Smooth muscle cell (in vitro differentiated cells): ENCODE data around the gene EPM2AIP1. TPM values are rescaled to one million over a fixed set of nuclear protein-coding genes. Genes with fewer than 3 reads are reported as not detected.

Experiments used
- DNase-seq: peaks from one replicate; lab custom pipeline; 2025; ENCODE audit not compliant: unreplicated experiment; lab: John Stamatoyannopoulos, UW
- H2AFZ ChIP-seq: fragments of 200-600 bp; sonication (generic); 2 replicates; pipeline ENCODE4 v1.6.0; 2016; ENCODE audit warnings: antibody characterized with exemption, low read depth, mild to moderate bottlenecking
- H3F3A ChIP-seq: fragments of 200-600 bp; sonication (generic); 2 replicates; pipeline ENCODE4 v1.6.0; 2017; ENCODE audit warnings: antibody characterized with exemption, low read depth
- H3K27ac ChIP-seq: fragments of 200-600 bp; sonication (generic); 2 replicates; pipeline ENCODE4 v1.5.1; 2016; ENCODE audit warnings: low read depth, mild to moderate bottlenecking
- H3K27me3 ChIP-seq: fragments of 200-600 bp; sonication (generic); 2 replicates; pipeline ENCODE4 v1.6.1; 2016; ENCODE audit warnings: low read depth, mild to moderate bottlenecking
- H3K36me3 ChIP-seq: fragments of 200-600 bp; sonication (generic); 2 replicates; pipeline ENCODE4 v1.5.1; 2016; ENCODE audit warnings: low read depth
- H3K4me1 ChIP-seq: fragments of 200-600 bp; sonication (generic); 2 replicates; pipeline ENCODE4 v1.5.1; 2016; ENCODE audit warnings: low read depth
- H3K4me2 ChIP-seq: fragments of 200-600 bp; sonication (generic); 2 replicates; pipeline ENCODE4 v1.6.0; 2016; ENCODE audit warnings: mild to moderate bottlenecking
- H3K4me3 ChIP-seq: fragments of 200-600 bp; sonication (generic); 2 replicates; pipeline ENCODE4 v1.5.1; 2016; ENCODE audit warnings: mild to moderate bottlenecking
- H3K79me2 ChIP-seq: fragments of 200-600 bp; sonication (generic); 2 replicates; pipeline ENCODE4 v1.6.0; 2016; ENCODE audit warnings: low read depth, mild to moderate bottlenecking
- H3K9ac ChIP-seq: fragments of 200-600 bp; sonication (generic); 2 replicates; pipeline ENCODE4 v1.6.0; 2016; ENCODE audit warnings: low read depth
- H3K9me3 ChIP-seq: fragments of 200-600 bp; sonication (generic); replicated peaks from 2 replicates; pipeline ENCODE4 v1.5.1; 2016; ENCODE audit warnings: low read depth
- H4K20me1 ChIP-seq: fragments of 200-600 bp; sonication (generic); 2 replicates; pipeline ENCODE4 v1.6.0; 2016; ENCODE audit warnings: low read depth
- WGBS: methylation state at CpG from one replicate; pipeline ENCODE4 v1.1.7; 2016; ENCODE audit warnings: low lambda C conversion rate; 5-methylcytosine and 5-hydroxymethylcytosine counted together
- polyA plus RNA-seq: library from polyadenylated mRNA; unstranded; fragments of >200 nt; fragmentation: Nextera tagmentation; extraction: Ambion mirVana; gene quantifications from 2 replicates; pipeline ENCODE4 v1.2.1, GENCODE V29; 2016
- total RNA-seq: library from RNA; depleted of rRNA; stranded (reverse); fragments of >200 nt; gene quantifications from 2 replicates; pipeline ENCODE4 v1.2.3, GENCODE V29; 2014
- TF ChIP-seq, protein P1 (sequence below): fragments of 200-600 bp; sonication (generic); IDR thresholded peaks from 2 replicates; pipeline ENCODE4 v1.5.1; 2017; ENCODE audit warnings: borderline replicate concordance, mild to moderate bottlenecking, antibody characterized with exemption; ENCODE audit not compliant: insufficient read depth, poor library complexity, severe bottlenecking

Gene EPM2AIP1
- total and polyA plus RNA-seq, 2 experiments from 2014 or later: 6.5 to 18.6 TPM

DNA sequence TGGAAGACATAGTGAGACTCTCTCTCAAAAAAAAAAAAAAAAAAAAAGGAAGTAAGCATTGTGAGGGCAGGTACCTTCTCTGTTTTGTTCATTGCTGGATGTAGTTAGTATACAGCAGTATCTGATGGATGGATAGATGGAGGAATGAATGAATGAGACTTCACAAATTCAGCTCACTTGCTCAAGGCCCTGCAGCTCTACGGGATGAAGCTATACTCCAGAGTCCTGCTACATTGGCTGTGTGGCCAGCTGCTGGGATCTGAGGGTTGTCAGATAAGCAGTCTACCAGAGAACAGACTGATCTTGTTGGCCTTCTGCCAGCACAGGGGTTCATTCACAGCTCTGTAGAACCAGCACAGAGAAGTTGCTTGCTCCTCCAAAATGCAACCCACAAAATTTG is 35.4 kb upstream of the EPM2AIP1 start:
- WGBS: 83% methylated on average over 1 of the region's 1 CpG
- Histone ChIP-seq H3K9ac (no peak overlapping the region), H3F3A (no peaks in the 10 kb centered on the region), H3K36me3 (peaks cover 13% of the 10 kb centered on the region), H3K9me3 (no peaks in the 10 kb centered on the region), H4K20me1 (no peaks in the 10 kb centered on the region), H3K4me2 (no peak overlapping the region), H3K27me3 (no peaks in the 10 kb centered on the region), H3K27ac (no peak overlapping the region), H2AFZ (no peak overlapping the region), H3K79me2 (no peaks in the 10 kb centered on the region), H3K4me3 (no peak overlapping the region), H3K4me1 (no peaks in the 10 kb centered on the region)
- TF ChIP-seq, protein P1, sequence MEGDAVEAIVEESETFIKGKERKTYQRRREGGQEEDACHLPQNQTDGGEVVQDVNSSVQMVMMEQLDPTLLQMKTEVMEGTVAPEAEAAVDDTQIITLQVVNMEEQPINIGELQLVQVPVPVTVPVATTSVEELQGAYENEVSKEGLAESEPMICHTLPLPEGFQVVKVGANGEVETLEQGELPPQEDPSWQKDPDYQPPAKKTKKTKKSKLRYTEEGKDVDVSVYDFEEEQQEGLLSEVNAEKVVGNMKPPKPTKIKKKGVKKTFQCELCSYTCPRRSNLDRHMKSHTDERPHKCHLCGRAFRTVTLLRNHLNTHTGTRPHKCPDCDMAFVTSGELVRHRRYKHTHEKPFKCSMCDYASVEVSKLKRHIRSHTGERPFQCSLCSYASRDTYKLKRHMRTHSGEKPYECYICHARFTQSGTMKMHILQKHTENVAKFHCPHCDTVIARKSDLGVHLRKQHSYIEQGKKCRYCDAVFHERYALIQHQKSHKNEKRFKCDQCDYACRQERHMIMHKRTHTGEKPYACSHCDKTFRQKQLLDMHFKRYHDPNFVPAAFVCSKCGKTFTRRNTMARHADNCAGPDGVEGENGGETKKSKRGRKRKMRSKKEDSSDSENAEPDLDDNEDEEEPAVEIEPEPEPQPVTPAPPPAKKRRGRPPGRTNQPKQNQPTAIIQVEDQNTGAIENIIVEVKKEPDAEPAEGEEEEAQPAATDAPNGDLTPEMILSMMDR: no peak
- no peak for DNase-seq

DNA sequence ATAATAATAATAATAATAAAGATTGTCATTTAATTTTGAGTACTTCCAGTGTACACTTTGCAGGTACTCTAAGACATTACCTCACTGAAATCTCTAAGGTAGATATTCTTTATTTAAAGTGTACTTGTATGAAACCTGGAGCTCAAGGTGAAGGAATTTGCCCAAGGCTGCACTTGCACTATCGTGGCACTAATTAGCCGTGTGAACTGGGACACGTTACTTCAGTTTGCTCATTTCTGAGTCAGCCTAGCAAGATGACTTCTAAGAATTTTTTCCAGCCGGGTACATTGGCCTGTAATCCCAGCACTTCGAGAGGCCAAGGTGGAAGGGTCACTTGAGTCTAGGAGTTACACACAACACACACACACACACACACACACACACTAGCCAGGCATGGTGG is 33.9 kb upstream of the EPM2AIP1 start:
- H3K36me3 ChIP-seq: peaks cover 16% of the 10 kb centered on the region
- no peaks in the 10 kb centered on the region for H3F3A ChIP-seq
- no peaks in the 10 kb centered on the region for H3K9me3 ChIP-seq
- no peak overlapping the region for H2AFZ ChIP-seq
- no peaks in the 10 kb centered on the region for H3K4me1 ChIP-seq
- H3K27ac ChIP-seq: no peak overlapping the region
- DNase-seq: no peak
- no peak overlapping the region for H3K9ac ChIP-seq
- 74% methylated on average over 5 of the region's 5 CpGs for WGBS
- H4K20me1 ChIP-seq: no peaks in the 10 kb centered on the region
- H3K4me3 ChIP-seq: no peak overlapping the region
- TF ChIP-seq, protein P1: no peak
- H3K27me3 ChIP-seq: no peaks in the 10 kb centered on the region
- H3K4me2 ChIP-seq: no peak overlapping the region
- no peaks in the 10 kb centered on the region for H3K79me2 ChIP-seq

- Histone ChIP-seq H3F3A (no peaks in the 10 kb centered on the region), H3K36me3 (peaks cover 26% of the 10 kb centered on the region), H3K27me3 (no peaks in the 10 kb centered on the region), H3K4me3 (no peak overlapping the region), H3K4me1 (no peaks in the 10 kb centered on the region), H3K9ac (no peak overlapping the region), H4K20me1 (no peaks in the 10 kb centered on the region), H3K9me3 (no peaks in the 10 kb centered on the region), H3K79me2 (no peaks in the 10 kb centered on the region), H3K4me2 (no peak overlapping the region), H2AFZ (no peak overlapping the region), H3K27ac (no peak overlapping the region)
- TF ChIP-seq, protein P1: no peak
- DNase-seq: no peak
- WGBS: 100% methylated on average over 3 of the region's 3 CpGs
Measured at GRCh38 chr3:37025561-37026335, 32.8 kb upstream of the EPM2AIP1 start.

DNA sequence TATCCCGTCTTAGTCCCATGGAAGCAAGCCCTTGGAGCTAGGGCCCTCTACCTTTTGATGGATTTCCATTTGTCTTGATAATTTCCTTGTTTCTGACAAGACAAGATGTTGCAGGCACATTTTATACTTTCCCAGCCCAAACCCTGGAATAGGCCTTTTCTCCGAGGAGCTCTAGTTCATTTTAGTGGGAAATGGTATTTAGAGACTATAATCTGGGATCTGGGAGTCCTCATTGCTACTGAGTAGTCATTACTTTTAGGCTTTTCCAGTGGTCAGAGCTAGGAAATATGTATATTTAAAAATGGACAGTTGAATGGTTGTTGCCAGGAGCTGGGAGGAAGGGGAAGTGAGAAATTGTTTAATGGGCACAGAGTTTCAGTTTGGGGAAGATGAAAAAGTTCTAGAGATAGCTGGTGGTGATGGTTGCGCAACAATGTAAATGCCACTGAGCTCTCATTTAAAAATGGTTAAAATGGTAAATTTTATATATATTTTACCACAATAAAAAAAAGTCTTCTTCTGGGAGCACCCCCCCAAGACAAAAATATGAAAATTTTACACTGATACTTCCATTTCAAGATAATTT is 32.0 kb upstream of the EPM2AIP1 start:
- H3K27ac ChIP-seq: no peak overlapping the region
- no peaks in the 10 kb centered on the region for H4K20me1 ChIP-seq
- H3K4me2 ChIP-seq: no peak overlapping the region
- H3K4me1 ChIP-seq: no peaks in the 10 kb centered on the region
- no peaks in the 10 kb centered on the region for H3F3A ChIP-seq
- no peaks in the 10 kb centered on the region for H3K9me3 ChIP-seq
- no peak overlapping the region for H3K9ac ChIP-seq
- H2AFZ ChIP-seq: no peak overlapping the region
- no peaks in the 10 kb centered on the region for H3K27me3 ChIP-seq
- over 99% methylated on average over 3 of the region's 3 CpGs for WGBS
- TF ChIP-seq, protein P1: no peak
- DNase-seq: no peak
- H3K4me3 ChIP-seq: no peak overlapping the region
- H3K36me3 ChIP-seq: peaks cover 34% of the 10 kb centered on the region
- no peaks in the 10 kb centered on the region for H3K79me2 ChIP-seq
